ENCODE results near the gene CHID1.

Gene CHID1

DNA sequence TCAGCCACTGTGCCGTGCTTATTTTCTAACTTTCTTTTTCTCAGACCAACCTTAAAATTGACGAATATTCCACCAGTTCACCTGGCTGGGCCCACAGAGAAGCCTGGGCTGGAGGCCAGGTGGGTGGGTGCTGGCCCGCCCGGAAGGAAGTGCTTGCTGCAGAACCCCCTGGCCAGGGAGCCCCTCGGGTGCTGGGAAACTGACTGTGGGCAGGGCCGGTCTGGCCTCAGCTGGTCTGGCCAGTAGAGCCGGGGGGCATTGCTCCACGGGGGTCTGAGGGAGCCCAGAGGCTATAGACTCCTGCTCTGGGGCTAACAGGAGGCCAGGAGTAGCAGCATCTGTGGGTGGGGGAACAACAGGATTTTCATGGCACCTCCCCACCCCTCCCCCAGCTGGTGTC, 6.8 kb upstream of the CHID1 start:
- no peak overlapping the region for H3K9ac ChIP-seq (ENCODE audit: low read length)
- no peaks in the 10 kb centered on the region for H3K9me3 ChIP-seq (ENCODE audit: control insufficient read depth, low read length)
- DNase-seq (ENCODE audit: low read depth) = no peak
- no peak overlapping the region for H3K4me3 ChIP-seq (ENCODE audit: low read length)
- peaks cover 2% of the 10 kb centered on the region for H3K4me1 ChIP-seq (ENCODE audit: control insufficient read depth, insufficient read depth, low read length)
- no peaks in the 10 kb centered on the region for H3K27me3 ChIP-seq (replicated peaks; ENCODE audit: control insufficient read depth, insufficient read depth, low read length)
- H3K36me3 ChIP-seq (ENCODE audit: control insufficient read depth, insufficient read depth, low read length, severe bottlenecking) = no peaks in the 10 kb centered on the region

DNA sequence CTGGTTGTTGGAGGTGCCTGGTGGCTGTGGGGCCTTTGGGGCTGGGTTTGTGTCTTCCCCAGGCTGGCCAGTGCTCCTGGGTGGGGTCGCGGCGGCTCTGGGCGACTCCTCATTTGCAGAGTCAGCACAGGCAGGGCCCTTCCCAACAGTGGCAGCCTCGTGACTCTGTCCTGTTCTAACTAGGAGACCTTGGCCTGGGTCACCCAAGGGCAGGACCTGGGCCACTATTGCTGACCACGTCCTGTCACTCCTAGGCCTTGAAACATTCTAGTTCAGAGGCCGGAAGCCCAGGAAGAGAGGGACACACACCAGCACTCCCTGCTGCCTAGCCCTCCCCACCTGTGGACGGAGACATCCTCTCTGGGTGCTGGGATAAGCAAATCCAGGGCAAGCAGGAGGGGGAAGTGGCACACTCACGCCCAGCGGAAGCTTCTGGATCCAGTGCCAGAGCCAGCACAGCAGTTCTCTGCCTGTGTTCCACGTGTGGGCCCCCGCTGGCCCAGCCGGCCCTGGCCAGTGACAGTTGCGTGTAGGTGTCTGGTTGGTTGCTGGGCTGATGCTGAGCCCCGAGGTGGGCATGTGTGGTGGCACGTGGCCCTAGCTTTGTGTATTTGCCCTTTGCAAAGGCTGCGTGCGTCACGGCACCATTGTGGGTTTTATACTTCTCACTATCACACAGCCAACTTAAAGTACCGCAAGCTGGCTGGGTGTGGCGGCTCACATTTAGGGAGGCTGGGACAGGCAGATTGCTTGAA, 4.3 kb upstream of the CHID1 start:
- no peak for DNase-seq (ENCODE audit: low read depth)
- no peak overlapping the region for H3K9ac ChIP-seq (ENCODE audit: low read length)
- no peaks in the 10 kb centered on the region for H3K27me3 ChIP-seq (replicated peaks; ENCODE audit: control insufficient read depth, insufficient read depth, low read length)
- H3K4me1 ChIP-seq (ENCODE audit: control insufficient read depth, insufficient read depth, low read length) = peaks cover 10% of the 10 kb centered on the region
- no peaks in the 10 kb centered on the region for H3K9me3 ChIP-seq (ENCODE audit: control insufficient read depth, low read length)
- no peak overlapping the region for H3K4me3 ChIP-seq (ENCODE audit: low read length)
- H3K36me3 ChIP-seq (ENCODE audit: control insufficient read depth, insufficient read depth, low read length, severe bottlenecking) = no peaks in the 10 kb centered on the region

DNA sequence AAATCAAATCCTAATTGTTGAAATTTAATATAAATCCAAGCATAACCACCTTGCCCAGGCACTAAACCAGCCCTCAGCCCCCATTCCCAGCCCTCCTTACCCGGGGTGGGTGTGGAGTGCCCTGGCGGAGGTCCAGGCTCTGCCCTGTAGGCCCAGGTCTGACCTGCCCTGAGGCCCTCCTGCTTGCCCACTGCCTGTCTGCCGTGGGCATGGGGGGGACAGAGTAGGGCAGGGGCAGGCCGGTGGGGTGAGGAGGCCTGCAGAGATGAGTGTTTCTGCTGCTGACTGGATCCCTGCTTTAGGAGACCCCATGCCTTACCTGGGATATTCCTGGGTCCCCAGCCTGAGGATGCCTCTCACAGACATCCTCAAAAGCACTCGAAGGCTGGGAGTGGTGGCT, 3.6 kb upstream of the CHID1 start:
- Histone ChIP-seq H3K27me3 (replicated peaks; ENCODE audit: control insufficient read depth, insufficient read depth, low read length) (no peaks in the 10 kb centered on the region), H3K9ac (ENCODE audit: low read length) (no peak overlapping the region), H3K36me3 (ENCODE audit: control insufficient read depth, insufficient read depth, low read length, severe bottlenecking) (no peaks in the 10 kb centered on the region), H3K9me3 (ENCODE audit: control insufficient read depth, low read length) (no peaks in the 10 kb centered on the region), H3K4me1 (ENCODE audit: control insufficient read depth, insufficient read depth, low read length) (peaks cover 17% of the 10 kb centered on the region), H3K4me3 (ENCODE audit: low read length) (no peak overlapping the region)
- DNase-seq (ENCODE audit: low read depth) = no peak

DNA sequence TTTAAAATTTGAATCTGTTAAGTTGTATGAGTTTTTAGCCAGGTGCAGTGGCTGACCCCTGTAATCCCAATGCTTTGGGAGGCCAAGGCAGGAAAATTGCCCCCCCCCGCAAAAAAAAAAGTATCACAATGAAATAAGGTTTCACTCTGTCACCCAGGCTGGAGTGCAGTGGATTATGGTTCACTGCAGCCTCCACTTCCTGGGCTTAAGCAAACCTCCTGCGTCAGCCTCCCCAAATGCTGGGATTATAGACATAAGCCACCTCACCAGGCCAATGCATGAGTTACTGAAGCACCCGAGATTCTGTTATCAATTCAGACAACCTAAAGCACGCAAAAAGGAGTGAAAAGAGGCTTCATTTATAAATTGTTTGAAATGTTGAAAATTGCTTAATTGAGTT, 2.4 kb upstream of the CHID1 start:
- H3K9ac ChIP-seq (ENCODE audit: low read length) = no peak overlapping the region
- no peaks in the 10 kb centered on the region for H3K27me3 ChIP-seq (replicated peaks; ENCODE audit: control insufficient read depth, insufficient read depth, low read length)
- no peaks in the 10 kb centered on the region for H3K36me3 ChIP-seq (ENCODE audit: control insufficient read depth, insufficient read depth, low read length, severe bottlenecking)
- no peaks in the 10 kb centered on the region for H3K9me3 ChIP-seq (ENCODE audit: control insufficient read depth, low read length)
- DNase-seq (ENCODE audit: low read depth) = no peak
- H3K4me1 ChIP-seq (ENCODE audit: control insufficient read depth, insufficient read depth, low read length) = peaks cover 16% of the 10 kb centered on the region
- H3K4me3 ChIP-seq (ENCODE audit: low read length) = no peak overlapping the region

DNA sequence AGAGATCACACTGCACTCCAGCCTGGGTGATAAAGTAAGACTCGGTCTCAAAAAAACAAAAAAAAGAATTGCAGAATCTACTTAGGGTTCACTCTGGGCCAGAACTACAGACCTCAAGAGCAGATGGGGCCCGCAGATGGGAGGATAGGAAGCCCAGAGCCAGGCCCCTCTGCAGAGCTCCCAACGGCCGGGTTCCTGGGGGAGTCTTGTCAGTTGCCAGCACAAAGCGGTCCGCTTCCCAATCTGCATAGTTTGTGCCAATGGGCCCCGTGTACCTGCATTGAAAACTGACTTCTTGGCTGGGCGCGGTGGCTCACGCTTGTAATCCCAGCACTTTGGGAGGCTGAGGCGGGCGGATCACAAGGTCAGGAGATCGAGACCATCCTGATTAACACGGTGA, 1.7 kb upstream of the CHID1 start:
- H3K9ac ChIP-seq (ENCODE audit: low read length) = no peak overlapping the region
- no peak overlapping the region for H3K4me3 ChIP-seq (ENCODE audit: low read length)
- no peak for DNase-seq (ENCODE audit: low read depth)
- H3K9me3 ChIP-seq (ENCODE audit: control insufficient read depth, low read length) = no peaks in the 10 kb centered on the region
- peaks cover 16% of the 10 kb centered on the region for H3K4me1 ChIP-seq (ENCODE audit: control insufficient read depth, insufficient read depth, low read length)
- no peaks in the 10 kb centered on the region for H3K27me3 ChIP-seq (replicated peaks; ENCODE audit: control insufficient read depth, insufficient read depth, low read length)
- no peaks in the 10 kb centered on the region for H3K36me3 ChIP-seq (ENCODE audit: control insufficient read depth, insufficient read depth, low read length, severe bottlenecking)

DNA sequence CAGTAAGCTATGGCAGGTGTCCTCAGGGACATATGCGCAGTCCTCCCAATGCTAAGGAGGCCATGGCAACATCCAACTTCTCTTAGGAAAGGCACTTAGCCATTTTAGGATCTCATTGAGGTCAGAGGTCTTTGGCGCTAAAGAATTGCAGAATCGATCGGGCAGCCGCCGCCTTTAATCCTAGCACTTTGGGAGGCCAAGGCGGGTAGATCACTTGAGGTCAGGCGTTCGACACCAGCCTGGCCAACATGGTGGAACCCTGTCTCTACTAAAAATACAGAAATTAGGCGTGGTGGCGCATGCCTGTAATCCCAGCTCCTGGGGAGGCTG, 1.2 kb upstream of the CHID1 start:
- peak overlapping the region; percentile 91 for H3K4me3 ChIP-seq (ENCODE audit: low read length)

DNA sequence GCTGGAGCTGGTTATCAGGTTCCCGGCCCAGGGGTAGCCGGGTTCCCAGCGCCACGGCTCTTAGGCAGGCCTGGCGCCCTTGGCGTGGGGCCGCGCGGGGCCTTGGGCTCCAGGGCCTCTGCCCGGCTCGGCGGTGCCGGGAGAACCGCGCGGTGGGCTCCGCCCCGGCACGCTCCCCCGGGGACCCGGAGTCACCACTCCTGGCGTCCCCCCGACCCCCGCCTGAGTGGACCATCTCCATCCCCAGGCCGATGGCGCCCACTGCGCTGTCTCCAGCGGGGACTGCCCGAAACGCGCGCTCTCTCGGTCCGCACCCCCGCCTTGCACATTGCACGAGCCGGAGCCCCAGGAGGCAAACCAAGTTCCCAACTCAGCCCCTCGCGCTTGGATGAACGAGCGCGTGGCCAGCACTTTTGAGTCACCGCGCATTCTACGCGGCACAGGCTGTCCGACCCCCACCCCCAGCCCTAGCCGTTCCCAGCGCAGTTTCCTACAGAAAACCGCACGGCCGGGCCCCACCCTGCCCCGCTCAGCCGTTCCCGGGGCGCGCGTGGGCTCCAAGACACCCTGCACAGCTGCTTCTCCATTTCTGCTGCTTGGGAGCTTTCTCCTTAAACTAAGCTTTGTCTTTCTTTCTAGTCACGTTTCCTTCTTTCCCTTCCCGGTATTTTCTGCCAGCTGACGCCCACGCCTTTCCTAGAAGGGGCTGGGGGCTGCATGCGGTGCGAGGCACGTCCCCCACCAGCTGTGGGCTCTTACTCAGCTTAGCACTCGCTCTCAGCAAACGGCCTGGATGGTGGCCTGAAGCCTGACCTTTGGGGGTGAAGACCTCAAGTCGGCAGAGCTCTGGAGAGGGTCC, 650 bp upstream of the CHID1 start:
- Histone ChIP-seq H3K27me3 (replicated peaks; ENCODE audit: control insufficient read depth, insufficient read depth, low read length) (no peaks in the 10 kb centered on the region), H3K9ac (ENCODE audit: low read length) (peak overlapping the region; percentile 92), H3K36me3 (ENCODE audit: control insufficient read depth, insufficient read depth, low read length, severe bottlenecking) (peaks cover 5% of the 10 kb centered on the region), H3K4me1 (ENCODE audit: control insufficient read depth, insufficient read depth, low read length) (peaks cover 16% of the 10 kb centered on the region), H3K9me3 (ENCODE audit: control insufficient read depth, low read length) (no peaks in the 10 kb centered on the region), H3K4me3 (ENCODE audit: low read length) (peak overlapping the region; percentile 91)
- DNase-seq (ENCODE audit: low read depth) = peak; percentile 72

More for the DNA sequence above, 1.2 kb upstream of the CHID1 start:
- peaks cover 16% of the 10 kb centered on the region for H3K4me1 ChIP-seq (ENCODE audit: control insufficient read depth, insufficient read depth, low read length)
- H3K9ac ChIP-seq (ENCODE audit: low read length) = peak overlapping the region; percentile 92
- no peaks in the 10 kb centered on the region for H3K27me3 ChIP-seq (replicated peaks; ENCODE audit: control insufficient read depth, insufficient read depth, low read length)
- H3K9me3 ChIP-seq (ENCODE audit: control insufficient read depth, low read length) = no peaks in the 10 kb centered on the region
- DNase-seq (ENCODE audit: low read depth) = no peak
- no peaks in the 10 kb centered on the region for H3K36me3 ChIP-seq (ENCODE audit: control insufficient read depth, insufficient read depth, low read length, severe bottlenecking)

DNA sequence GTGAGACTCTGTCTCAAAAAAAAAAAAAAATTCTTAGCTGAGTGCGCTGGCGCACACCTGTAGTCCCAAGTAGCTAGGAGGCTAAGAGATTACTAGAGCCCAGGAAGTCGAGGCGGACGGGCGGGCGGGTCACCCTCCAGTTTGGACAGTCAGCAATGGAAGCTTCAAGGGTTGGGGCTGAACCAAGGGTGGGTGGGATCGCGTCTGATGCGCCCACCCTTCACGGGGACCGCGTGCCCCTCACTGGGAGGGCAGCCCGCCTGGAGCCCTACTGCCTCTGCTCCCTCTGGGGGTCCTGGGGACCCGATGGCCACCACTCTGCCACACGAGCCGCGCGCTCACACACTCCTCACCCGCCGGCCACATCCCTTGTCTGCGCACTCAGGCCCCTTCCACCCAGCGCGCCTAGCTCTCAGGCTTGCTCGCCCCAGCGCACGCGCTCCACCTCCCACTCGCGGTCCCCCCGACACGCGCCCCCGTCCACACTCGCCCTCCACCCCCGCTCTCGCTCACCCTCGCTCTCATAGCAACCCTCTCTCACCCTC, 494 bp downstream of the CHID1 start:
- Histone ChIP-seq H3K9me3 (ENCODE audit: control insufficient read depth, low read length) (no peaks in the 10 kb centered on the region), H3K27me3 (replicated peaks; ENCODE audit: control insufficient read depth, insufficient read depth, low read length) (no peaks in the 10 kb centered on the region), H3K4me1 (ENCODE audit: control insufficient read depth, insufficient read depth, low read length) (peaks cover 16% of the 10 kb centered on the region), H3K4me3 (ENCODE audit: low read length) (peak overlapping the region; percentile 91), H3K9ac (ENCODE audit: low read length) (peak overlapping the region; percentile 90), H3K36me3 (ENCODE audit: control insufficient read depth, insufficient read depth, low read length, severe bottlenecking) (peaks cover 5% of the 10 kb centered on the region)
- DNase-seq (ENCODE audit: low read depth) = peak; percentile 50

DNA sequence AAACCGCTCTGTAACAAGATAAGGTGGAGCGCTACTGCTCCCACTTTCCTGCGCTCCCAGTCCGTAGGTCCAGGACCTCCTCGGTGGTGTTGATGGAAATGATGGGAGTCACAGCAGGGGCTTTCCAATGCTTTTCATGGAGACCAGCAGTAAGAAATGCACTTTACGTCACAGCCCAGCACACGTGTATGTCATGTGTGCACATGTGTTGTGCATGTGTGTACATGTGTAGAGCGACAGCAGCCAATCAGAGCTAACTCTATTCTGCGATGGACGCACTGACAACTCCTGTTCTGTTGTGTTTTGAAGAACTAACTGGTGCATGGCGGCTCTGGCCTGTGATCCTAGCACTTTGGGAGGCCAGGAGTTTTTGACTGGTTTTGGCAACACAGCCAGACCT, 1.2 kb downstream of the CHID1 start:
- H3K4me3 ChIP-seq (ENCODE audit: low read length) = peak overlapping the region; percentile 91
- DNase-seq (ENCODE audit: low read depth) = no peak

DNA sequence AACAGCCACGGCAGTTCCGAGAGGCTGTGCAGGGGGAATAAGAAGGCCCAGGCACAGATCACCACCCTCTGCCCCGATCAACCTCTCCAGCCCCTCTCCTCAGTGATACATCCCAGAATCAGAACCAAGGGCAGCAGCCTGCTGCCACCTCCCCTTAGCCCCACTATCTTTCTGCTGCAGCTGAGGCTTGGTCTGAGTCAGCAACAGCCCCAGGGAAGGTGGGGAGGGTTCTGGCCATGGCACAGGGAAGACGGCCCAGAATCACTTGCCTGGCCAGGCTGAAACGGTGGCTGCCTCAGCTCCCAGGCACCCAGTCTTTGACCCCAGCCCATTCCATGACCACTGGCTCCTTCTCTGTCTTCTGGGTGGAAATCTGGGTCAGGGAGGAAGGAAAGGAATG, 2.3 kb downstream of the CHID1 start:
- Histone ChIP-seq H3K27me3 (replicated peaks; ENCODE audit: control insufficient read depth, insufficient read depth, low read length) (no peaks in the 10 kb centered on the region), H3K36me3 (ENCODE audit: control insufficient read depth, insufficient read depth, low read length, severe bottlenecking) (peaks cover 16% of the 10 kb centered on the region), H3K4me3 (ENCODE audit: low read length) (no peak overlapping the region), H3K9me3 (ENCODE audit: control insufficient read depth, low read length) (no peaks in the 10 kb centered on the region), H3K9ac (ENCODE audit: low read length) (no peak overlapping the region), H3K4me1 (ENCODE audit: control insufficient read depth, insufficient read depth, low read length) (peaks cover 16% of the 10 kb centered on the region)
- no peak for DNase-seq (ENCODE audit: low read depth)

More for the DNA sequence above, 1.2 kb downstream of the CHID1 start:
- Histone ChIP-seq H3K9me3 (ENCODE audit: control insufficient read depth, low read length) (no peaks in the 10 kb centered on the region), H3K4me1 (ENCODE audit: control insufficient read depth, insufficient read depth, low read length) (peaks cover 16% of the 10 kb centered on the region), H3K27me3 (replicated peaks; ENCODE audit: control insufficient read depth, insufficient read depth, low read length) (no peaks in the 10 kb centered on the region), H3K9ac (ENCODE audit: low read length) (peak overlapping the region; percentile 90), H3K36me3 (ENCODE audit: control insufficient read depth, insufficient read depth, low read length, severe bottlenecking) (peaks cover 8% of the 10 kb centered on the region)

DNA sequence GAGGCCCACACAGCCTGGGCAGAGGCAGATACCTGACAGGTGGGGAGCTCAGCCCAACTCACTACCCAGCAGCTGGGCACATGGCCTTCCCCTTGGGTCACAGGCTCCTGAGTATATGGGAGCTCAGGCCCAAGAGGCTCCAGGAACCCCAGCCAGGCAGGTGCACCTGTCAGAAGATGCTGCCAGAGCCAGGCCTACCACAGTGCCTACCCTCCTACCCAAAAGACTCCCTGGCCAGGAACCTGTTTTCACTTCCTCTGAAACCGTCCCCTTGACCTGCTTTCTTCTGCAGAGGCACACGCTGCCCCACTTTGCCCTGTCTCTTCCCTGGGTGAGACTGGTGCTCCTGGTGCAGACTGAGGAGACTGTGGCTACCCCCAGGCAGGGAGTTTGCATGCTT, 2.9 kb downstream of the CHID1 start:
- no peaks in the 10 kb centered on the region for H3K9me3 ChIP-seq (ENCODE audit: control insufficient read depth, low read length)
- peaks cover 16% of the 10 kb centered on the region for H3K4me1 ChIP-seq (ENCODE audit: control insufficient read depth, insufficient read depth, low read length)
- DNase-seq (ENCODE audit: low read depth) = no peak
- no peak overlapping the region for H3K9ac ChIP-seq (ENCODE audit: low read length)
- H3K36me3 ChIP-seq (ENCODE audit: control insufficient read depth, insufficient read depth, low read length, severe bottlenecking) = peaks cover 22% of the 10 kb centered on the region
- no peak overlapping the region for H3K4me3 ChIP-seq (ENCODE audit: low read length)
- no peaks in the 10 kb centered on the region for H3K27me3 ChIP-seq (replicated peaks; ENCODE audit: control insufficient read depth, insufficient read depth, low read length)
